ENCODE results near the gene BANF1.

Gene BANF1

GRCh38 chr11:66042227-66042995 is 40.1 kb downstream of the BANF1 start:
- TF ChIP-seq EZH2phosphoT487 (IDR thresholded peaks at IDR 0.05; ENCODE audit: low read depth): no peak
- TF ChIP-seq, protein P1, sequence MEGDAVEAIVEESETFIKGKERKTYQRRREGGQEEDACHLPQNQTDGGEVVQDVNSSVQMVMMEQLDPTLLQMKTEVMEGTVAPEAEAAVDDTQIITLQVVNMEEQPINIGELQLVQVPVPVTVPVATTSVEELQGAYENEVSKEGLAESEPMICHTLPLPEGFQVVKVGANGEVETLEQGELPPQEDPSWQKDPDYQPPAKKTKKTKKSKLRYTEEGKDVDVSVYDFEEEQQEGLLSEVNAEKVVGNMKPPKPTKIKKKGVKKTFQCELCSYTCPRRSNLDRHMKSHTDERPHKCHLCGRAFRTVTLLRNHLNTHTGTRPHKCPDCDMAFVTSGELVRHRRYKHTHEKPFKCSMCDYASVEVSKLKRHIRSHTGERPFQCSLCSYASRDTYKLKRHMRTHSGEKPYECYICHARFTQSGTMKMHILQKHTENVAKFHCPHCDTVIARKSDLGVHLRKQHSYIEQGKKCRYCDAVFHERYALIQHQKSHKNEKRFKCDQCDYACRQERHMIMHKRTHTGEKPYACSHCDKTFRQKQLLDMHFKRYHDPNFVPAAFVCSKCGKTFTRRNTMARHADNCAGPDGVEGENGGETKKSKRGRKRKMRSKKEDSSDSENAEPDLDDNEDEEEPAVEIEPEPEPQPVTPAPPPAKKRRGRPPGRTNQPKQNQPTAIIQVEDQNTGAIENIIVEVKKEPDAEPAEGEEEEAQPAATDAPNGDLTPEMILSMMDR (IDR thresholded peaks at IDR 0.05; ENCODE audit: low read depth, low read length): no peak
- no peaks in the 10 kb centered on the region for H3K9me3 ChIP-seq (ENCODE audit: insufficient read depth, low read length)
- H3K36me3 ChIP-seq (replicated peaks; ENCODE audit: low read depth, low read length): no peaks in the 10 kb centered on the region
- H3K4me2 ChIP-seq (ENCODE audit: low read length): no peak overlapping the region
- no peak overlapping the region for H3K27ac ChIP-seq (ENCODE audit: low read length)
- H4K20me1 ChIP-seq (ENCODE audit: insufficient read depth, low read length): no peaks in the 10 kb centered on the region
- H2AFZ ChIP-seq (ENCODE audit: low read depth, low read length): no peak overlapping the region
- H3K79me2 ChIP-seq (ENCODE audit: low read length): no peaks in the 10 kb centered on the region
- H3K9ac ChIP-seq (ENCODE audit: low read length): no peak overlapping the region
- H3K27me3 ChIP-seq (ENCODE audit: low read depth, low read length): no peaks in the 10 kb centered on the region
- H3K4me3 ChIP-seq (ENCODE audit: low read length): no peak overlapping the region
- peaks cover 11% of the 10 kb centered on the region; the same call in 1 of the 2 replicates for H3K4me1 ChIP-seq (ENCODE audit: low read length)

DNA sequence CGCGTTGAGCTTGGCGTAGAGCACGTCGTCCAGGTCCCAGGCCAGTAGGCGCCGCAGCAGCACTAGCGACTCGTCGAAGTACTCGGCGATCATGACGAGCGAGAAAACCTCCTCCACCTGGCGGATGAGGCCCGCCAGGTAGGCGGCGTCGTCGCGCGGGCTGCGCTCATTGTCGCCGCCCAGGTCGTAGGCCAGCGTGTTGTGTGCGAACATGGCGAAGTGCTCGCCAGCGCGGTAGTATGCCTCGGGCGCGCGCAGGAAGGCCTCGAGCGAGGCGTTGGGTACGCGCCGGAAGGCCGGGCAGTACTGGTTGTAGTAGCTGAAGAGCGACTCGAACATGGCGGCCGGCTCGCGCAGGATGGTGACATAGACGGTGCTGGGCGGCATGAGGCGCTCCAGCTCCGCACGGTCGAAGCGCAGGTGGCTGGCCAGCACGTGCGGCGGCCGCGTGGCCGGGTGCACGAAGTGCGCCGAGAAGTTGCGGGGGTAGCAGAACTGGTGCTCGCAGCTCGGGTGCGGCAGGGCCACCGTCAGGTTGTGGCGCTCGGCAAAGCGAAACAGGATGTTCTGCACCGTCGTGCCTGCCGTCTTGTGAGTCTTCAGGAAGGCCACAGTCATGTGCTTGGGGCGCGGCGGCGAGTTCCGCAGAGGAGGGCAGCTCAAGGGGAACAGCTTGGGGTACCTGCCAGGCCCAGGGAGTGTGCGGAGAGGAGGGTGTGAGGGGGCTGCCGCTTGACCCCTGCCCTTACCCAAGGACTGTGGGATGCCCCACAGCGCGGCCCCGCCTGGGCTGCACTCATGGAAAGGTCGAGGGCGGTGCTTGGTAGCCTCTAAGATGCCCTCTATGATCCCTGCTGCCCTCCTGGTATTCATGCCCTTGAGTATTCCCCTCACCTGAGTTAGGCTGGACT is 40.9 kb downstream of the BANF1 start:
- no peak for TF ChIP-seq EZH2phosphoT487 (IDR thresholded peaks at IDR 0.05; ENCODE audit: low read depth)
- TF ChIP-seq, protein P1 (IDR thresholded peaks at IDR 0.05; ENCODE audit: low read depth, low read length): no peak
- no peak overlapping the region for H2AFZ ChIP-seq (ENCODE audit: low read depth, low read length)
- H4K20me1 ChIP-seq (ENCODE audit: insufficient read depth, low read length): no peaks in the 10 kb centered on the region
- no peak overlapping the region for H3K4me3 ChIP-seq (ENCODE audit: low read length)
- no peak overlapping the region for H3K9ac ChIP-seq (ENCODE audit: low read length)
- no peaks in the 10 kb centered on the region for H3K9me3 ChIP-seq (ENCODE audit: insufficient read depth, low read length)
- no peaks in the 10 kb centered on the region for H3K27me3 ChIP-seq (ENCODE audit: low read depth, low read length)
- H3K79me2 ChIP-seq (ENCODE audit: low read length): no peaks in the 10 kb centered on the region
- H3K4me1 ChIP-seq (ENCODE audit: low read length): peaks cover 11% of the 10 kb centered on the region; the same call in 1 of the 2 replicates
- no peaks in the 10 kb centered on the region for H3K36me3 ChIP-seq (replicated peaks; ENCODE audit: low read depth, low read length)
- H3K4me2 ChIP-seq (ENCODE audit: low read length): no peak overlapping the region
- no peak overlapping the region for H3K27ac ChIP-seq (ENCODE audit: low read length)

GRCh38 chr11:66044757-66045156 is 42.5 kb downstream of the BANF1 start:
- H3K4me2 ChIP-seq (ENCODE audit: low read length): peak overlapping the region; percentile 72
- peak overlapping the region; percentile 64 for H3K4me3 ChIP-seq (ENCODE audit: low read length)
- H3K79me2 ChIP-seq (ENCODE audit: low read length): no peaks in the 10 kb centered on the region
- H3K36me3 ChIP-seq (replicated peaks; ENCODE audit: low read depth, low read length): no peaks in the 10 kb centered on the region
- H3K27ac ChIP-seq (ENCODE audit: low read length): no peak overlapping the region
- H3K4me1 ChIP-seq (ENCODE audit: low read length): peaks cover 11% of the 10 kb centered on the region; the same call in 1 of the 2 replicates
- no peaks in the 10 kb centered on the region for H3K9me3 ChIP-seq (ENCODE audit: insufficient read depth, low read length)
- no peaks in the 10 kb centered on the region for H3K27me3 ChIP-seq (ENCODE audit: low read depth, low read length)
- peak overlapping the region; percentile 69 for H2AFZ ChIP-seq (ENCODE audit: low read depth, low read length)
- no peaks in the 10 kb centered on the region for H4K20me1 ChIP-seq (ENCODE audit: insufficient read depth, low read length)
- no peak for TF ChIP-seq EZH2phosphoT487 (IDR thresholded peaks at IDR 0.05; ENCODE audit: low read depth)
- TF ChIP-seq, protein P1 (IDR thresholded peaks at IDR 0.05; ENCODE audit: low read depth, low read length): no peak
- H3K9ac ChIP-seq (ENCODE audit: low read length): no peak overlapping the region

DNA sequence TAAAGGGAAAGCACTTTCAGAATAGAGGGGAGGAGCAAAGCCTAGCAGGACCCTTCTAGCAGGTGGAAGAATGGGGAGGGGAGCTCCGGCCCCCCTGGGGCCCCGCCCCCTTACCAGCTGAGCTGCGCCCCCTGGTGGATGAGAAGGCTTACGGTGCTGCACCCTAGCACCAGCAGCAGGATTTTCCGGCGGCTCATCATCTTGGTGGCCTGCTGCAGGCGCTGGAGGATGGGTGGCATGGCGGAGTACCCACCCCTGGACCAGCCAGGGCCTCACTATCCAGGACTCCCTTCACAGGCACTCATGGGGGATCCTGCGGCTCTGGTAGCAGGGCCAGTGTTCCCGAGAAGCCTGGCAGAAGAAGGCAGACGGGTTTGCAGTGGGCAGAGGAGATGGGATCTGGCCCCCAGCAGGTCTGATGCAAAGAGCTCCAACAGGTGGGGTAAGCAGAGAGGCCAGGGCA is 42.9 kb downstream of the BANF1 start:
- Histone ChIP-seq H3K4me1 (ENCODE audit: low read length) (peaks cover 11% of the 10 kb centered on the region; the same call in 1 of the 2 replicates), H2AFZ (ENCODE audit: low read depth, low read length) (peak overlapping the region; percentile 69), H3K4me3 (ENCODE audit: low read length) (peak overlapping the region; percentile 64), H4K20me1 (ENCODE audit: insufficient read depth, low read length) (no peaks in the 10 kb centered on the region), H3K9ac (ENCODE audit: low read length) (no peak overlapping the region), H3K9me3 (ENCODE audit: insufficient read depth, low read length) (no peaks in the 10 kb centered on the region), H3K36me3 (replicated peaks; ENCODE audit: low read depth, low read length) (no peaks in the 10 kb centered on the region), H3K27ac (ENCODE audit: low read length) (no peak overlapping the region), H3K4me2 (ENCODE audit: low read length) (peak overlapping the region; percentile 72), H3K79me2 (ENCODE audit: low read length) (no peaks in the 10 kb centered on the region), H3K27me3 (ENCODE audit: low read depth, low read length) (no peaks in the 10 kb centered on the region)
- TF ChIP-seq EZH2phosphoT487 (IDR thresholded peaks at IDR 0.05; ENCODE audit: low read depth): no peak
- TF ChIP-seq, protein P1 (IDR thresholded peaks at IDR 0.05; ENCODE audit: low read depth, low read length): peak; percentile 98
